HEK293 (cell line): Measurements from ENCODE around the gene NEU4.

Experiments
- CTCF ChIP-seq: fragments of 450-650 bp; formaldehyde crosslinking; IDR thresholded peaks from 2 replicates; pipeline ENCODE4 v1.5.1; 2016; ENCODE audit warnings: missing biosample characterization, missing genetic modification characterization
- INSM2 ChIP-seq: fragments of 450-650 bp; formaldehyde crosslinking; IDR thresholded peaks from 2 replicates; pipeline ENCODE4 v1.5.1; 2016; ENCODE audit warnings: missing biosample characterization, missing genetic modification characterization
- PRDM1 ChIP-seq: fragments of 450-650 bp; formaldehyde crosslinking; IDR thresholded peaks from 2 replicates; pipeline ENCODE4; 2016; ENCODE audit warnings: missing biosample characterization, missing genetic modification characterization
- REST ChIP-seq: fragments of 450-650 bp; formaldehyde crosslinking; IDR thresholded peaks from 2 replicates; pipeline ENCODE4 v1.5.1; 2016; ENCODE audit warnings: missing biosample characterization, missing genetic modification characterization
- SCRT1 ChIP-seq: fragments of 450-650 bp; formaldehyde crosslinking; IDR thresholded peaks from 2 replicates; pipeline ENCODE4 v1.5.1; 2016; ENCODE audit warnings: missing biosample characterization, missing genetic modification characterization, borderline replicate concordance
- WT1 ChIP-seq: fragments of 450-650 bp; formaldehyde crosslinking; IDR thresholded peaks from 2 replicates; pipeline ENCODE4 v1.5.1; 2016; ENCODE audit warnings: missing biosample characterization, missing genetic modification characterization
- ZBTB17 ChIP-seq: fragments of 450-650 bp; formaldehyde crosslinking; IDR thresholded peaks from 2 replicates; pipeline ENCODE4 v1.5.1; 2016; ENCODE audit warnings: missing biosample characterization, missing genetic modification characterization
- ZFP69B ChIP-seq: fragments of 450-650 bp; formaldehyde crosslinking; IDR thresholded peaks from 2 replicates; pipeline ENCODE4 v1.5.1; 2016; ENCODE audit warnings: missing biosample characterization, missing genetic modification characterization
- ZNF16 ChIP-seq: fragments of 450-650 bp; formaldehyde crosslinking; IDR thresholded peaks from 2 replicates; pipeline ENCODE4 v1.5.1; 2016; ENCODE audit warnings: low read depth, missing biosample characterization, missing genetic modification characterization
- ZNF580 ChIP-seq: fragments of 450-650 bp; formaldehyde crosslinking; IDR thresholded peaks from 2 replicates; pipeline ENCODE4 v1.5.1; 2016; ENCODE audit warnings: missing biosample characterization, missing genetic modification characterization
- ZNF701 ChIP-seq: fragments of 450-650 bp; formaldehyde crosslinking; IDR thresholded peaks from 2 replicates; pipeline ENCODE4 v1.5.1; 2016; ENCODE audit warnings: missing biosample characterization, missing genetic modification characterization
- ZNF76 ChIP-seq: fragments of 450-650 bp; formaldehyde crosslinking; IDR thresholded peaks from 2 replicates; pipeline ENCODE4; 2016; ENCODE audit warnings: low read depth, missing biosample characterization, missing genetic modification characterization, borderline replicate concordance
- ZNF785 ChIP-seq: fragments of 450-650 bp; formaldehyde crosslinking; IDR thresholded peaks from 2 replicates; pipeline ENCODE4 v1.5.1; 2016; ENCODE audit warnings: missing biosample characterization, missing genetic modification characterization

- TF ChIP-seq CTCF (tag by site-specific recombination) (no peak), PRDM1 (tag by site-specific recombination) (no peak), ZNF76 (tag by site-specific recombination) (no peak), REST (tag by site-specific recombination) (no peak), ZFP69B (tag by site-specific recombination) (no peak), ZNF785 (tag by site-specific recombination) (no peak), ZNF580 (tag by site-specific recombination) (no peak), ZBTB17 (tag by site-specific recombination) (no peak), SCRT1 (tag by site-specific recombination) (no peak), ZNF16 (tag by site-specific recombination) (no peak), INSM2 (no peak), ZNF701 (tag by site-specific recombination) (no peak), WT1 (no peak)
Observed at GRCh38 chr2:241821460-241822263, 12.7 kb downstream of the NEU4 start.
